Prostate gland (tissue), 2 donors: ENCODE data around the gene KBTBD6.

Experiments used
- POLR2A ChIP-seq: fragments of 450-650 bp; IDR thresholded peaks from one replicate; pipeline ENCODE4 v1.6.1; 2016; ENCODE audit warnings: antibody characterized with exemption, mild to moderate bottlenecking
- POLR2AphosphoS5 ChIP-seq: sonication (generic); formaldehyde crosslinking; IDR thresholded peaks from one replicate; pipeline ENCODE4 v1.6.1; 2017; ENCODE audit warnings: antibody characterized with exemption
- TF ChIP-seq, protein P1 (sequence below), 4 experiments: fragments of 200-600 bp in 2 of 4; fragments of 450-650 bp in 2 of 4; sonication (generic) in 2 of 4; IDR thresholded peaks; 1 replicate in 3 of 4; 2 replicates in 1 of 4; pipeline ENCODE4 v1.5.1; 2016 to 2019; ENCODE audit warnings: antibody characterized with exemption in 4 of 4, mild to moderate bottlenecking in 2 of 4, moderate library complexity in 2 of 4

DNA sequence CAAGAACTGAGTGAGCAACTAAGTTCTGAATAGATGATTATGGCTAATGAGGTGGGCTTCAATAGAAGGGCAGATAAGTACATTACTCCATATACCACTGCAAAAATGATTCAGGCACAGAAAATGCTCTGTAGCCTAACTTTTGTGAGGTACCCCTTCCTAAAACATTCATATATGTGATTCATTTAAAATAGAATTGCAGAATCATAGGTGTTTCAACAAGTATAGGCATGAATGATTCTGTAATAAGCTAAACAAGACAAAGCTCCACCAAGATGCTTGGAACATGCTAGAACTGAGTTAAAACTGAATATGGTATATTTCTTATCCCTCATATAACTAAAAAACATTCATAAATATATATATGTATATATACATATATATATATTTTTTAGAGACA lies 49.6 kb upstream of the KBTBD6 start:
- TF ChIP-seq POLR2A (no peak), POLR2AphosphoS5 (no peak)
- TF ChIP-seq, protein P1, sequence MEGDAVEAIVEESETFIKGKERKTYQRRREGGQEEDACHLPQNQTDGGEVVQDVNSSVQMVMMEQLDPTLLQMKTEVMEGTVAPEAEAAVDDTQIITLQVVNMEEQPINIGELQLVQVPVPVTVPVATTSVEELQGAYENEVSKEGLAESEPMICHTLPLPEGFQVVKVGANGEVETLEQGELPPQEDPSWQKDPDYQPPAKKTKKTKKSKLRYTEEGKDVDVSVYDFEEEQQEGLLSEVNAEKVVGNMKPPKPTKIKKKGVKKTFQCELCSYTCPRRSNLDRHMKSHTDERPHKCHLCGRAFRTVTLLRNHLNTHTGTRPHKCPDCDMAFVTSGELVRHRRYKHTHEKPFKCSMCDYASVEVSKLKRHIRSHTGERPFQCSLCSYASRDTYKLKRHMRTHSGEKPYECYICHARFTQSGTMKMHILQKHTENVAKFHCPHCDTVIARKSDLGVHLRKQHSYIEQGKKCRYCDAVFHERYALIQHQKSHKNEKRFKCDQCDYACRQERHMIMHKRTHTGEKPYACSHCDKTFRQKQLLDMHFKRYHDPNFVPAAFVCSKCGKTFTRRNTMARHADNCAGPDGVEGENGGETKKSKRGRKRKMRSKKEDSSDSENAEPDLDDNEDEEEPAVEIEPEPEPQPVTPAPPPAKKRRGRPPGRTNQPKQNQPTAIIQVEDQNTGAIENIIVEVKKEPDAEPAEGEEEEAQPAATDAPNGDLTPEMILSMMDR (IDR thresholded peaks at IDR 0.05), result no peak
